HepG2 (cell line): ENCODE measurements around the gene KIAA0930. TPM values are rescaled to one million over a fixed set of nuclear protein-coding genes. Genes with fewer than 3 reads are reported as not detected.

ENCODE experiments used
- ATAC-seq: fragments of 200-7000 bp; cut with Tn5 transposase; 3 replicates; pipeline ENCODE4 v1.9.1; 2020; ENCODE audit warnings: mild to moderate bottlenecking, moderate library complexity
- BruUV-seq: library from RNA; stranded (reverse); fragments of 400-500 nt; replicated peaks from 2 replicates; lab custom pipeline; 2021; lab: Mats Ljungman, UMichigan
- CTCF ChIA-PET: fragments of 300-600 bp; formaldehyde crosslinking; extraction: SDS; loops from one replicate; lab custom pipeline; 2021; ENCODE audit warnings: low total read pairs, inconsistent platforms, low intra/inter-chr PET ratio; lab: Yijun Ruan, JAX
- POLR2A ChIA-PET: fragments of 350-600 bp; sonication (Branson Sonifier 250); formaldehyde crosslinking; loops from one replicate; lab custom pipeline; 2020; ENCODE audit warnings: antibody characterized with exemption, inconsistent platforms; lab: Yijun Ruan, JAX
- DNase-seq: peaks from one replicate; pipeline ENCODE4 v3.0.0-alpha.2; 2015; ENCODE audit warnings: low spot score
- FAIRE-seq: peaks from 3 replicates; lab custom pipeline; 2011; peaks lifted over from hg19 to GRCh38; lab: Jason Lieb, UNC
- H2AFZ ChIP-seq: one replicate; pipeline ENCODE4 v1.6.1; 2011; ENCODE audit warnings: low read length, inconsistent platforms
- H3K27ac ChIP-seq: fragments of 300-600 bp; 3 replicates; pipeline ENCODE4 v1.8.0; 2011; ENCODE audit warnings: mixed run types, mild to moderate bottlenecking, mixed read lengths, low read length, inconsistent platforms; ENCODE audit not compliant: insufficient read depth; ENCODE audit errors: extremely low read length
- H3K27me3 ChIP-seq, 2 experiments: fragments of 200-600 bp in 1 of 2; 2 replicates in 1 of 2; 3 replicates in 1 of 2; pipeline versions ENCODE4 v1.6.0 to v1.8.0; 2011; ENCODE audit warnings: low read length in 2 of 2, mild to moderate bottlenecking in 2 of 2, moderate library complexity in 2 of 2, inconsistent platforms in 1 of 2; ENCODE audit not compliant: insufficient read depth in 2 of 2, control insufficient read depth in 1 of 2
- H3K36me3 ChIP-seq, 2 experiments: fragments of 200-600 bp in 1 of 2; replicated peaks in 1 of 2; 2 replicates in 1 of 2; 3 replicates in 1 of 2; pipeline versions ENCODE4 v1.5.1 to v1.8.0; 2011; ENCODE audit warnings: low read length in 2 of 2, inconsistent platforms in 1 of 2; ENCODE audit not compliant: insufficient read depth in 2 of 2, control insufficient read depth in 1 of 2
- H3K4me1 ChIP-seq: 2 replicates; pipeline ENCODE4 v1.5.1; 2012; ENCODE audit warnings: low read length, inconsistent platforms; ENCODE audit not compliant: insufficient read depth
- H3K4me2 ChIP-seq: 2 replicates; pipeline ENCODE4 v1.6.0; 2011; ENCODE audit warnings: low read depth, low read length, inconsistent platforms
- H3K4me3 ChIP-seq, 3 experiments: fragments of 200-600 bp in 1 of 3; sonication (generic), shearing (Covaris generic) in 1 of 3; replicated peaks in 1 of 3; 2 replicates each; pipeline ENCODE4 v1.5.1; 2011 to 2016; ENCODE audit warnings: low read length in 3 of 3, inconsistent platforms in 2 of 3, low read depth in 2 of 3, mild to moderate bottlenecking in 2 of 3, control low read depth in 1 of 3, mixed read lengths in 1 of 3; ENCODE audit not compliant: insufficient read depth in 1 of 3
- H3K79me2 ChIP-seq: one replicate; pipeline ENCODE4 v1.6.1; 2011; ENCODE audit warnings: low read length, inconsistent platforms; ENCODE audit not compliant: insufficient read depth
- H3K9ac ChIP-seq: 2 replicates; pipeline ENCODE4 v1.6.0; 2011; ENCODE audit warnings: mild to moderate bottlenecking, low read depth, low read length, inconsistent platforms; ENCODE audit not compliant: insufficient read depth
- H3K9me3 ChIP-seq: 2 replicates; pipeline ENCODE4 v1.5.1; 2012; ENCODE audit warnings: mild to moderate bottlenecking, low read length
- H4K20me1 ChIP-seq: 2 replicates; pipeline ENCODE4 v1.6.0; 2011; ENCODE audit warnings: inconsistent platforms, mild to moderate bottlenecking, low read length, moderate library complexity; ENCODE audit not compliant: insufficient read depth
- CBX1 ChIP-seq: IDR thresholded peaks from one replicate; pipeline ENCODE4 v1.6.1; 2016; ENCODE audit warnings: antibody characterized with exemption, low read depth
- CBX2 ChIP-seq, 2 experiments: fragments of 200-600 bp in 1 of 2; sonication (generic); formaldehyde crosslinking in 1 of 2; IDR thresholded peaks; 2 replicates each; pipeline versions ENCODE4 v1.7.0 to v1.8.1; 2018 to 2022; ENCODE audit warnings: low read depth in 2 of 2, low read length in 1 of 2, mild to moderate bottlenecking in 1 of 2, missing genetic modification reagents in 1 of 2
- CTCF ChIP-seq: sonication (generic); formaldehyde crosslinking; IDR thresholded peaks from 2 replicates; pipeline ENCODE4 v1.5.0; 2020; ENCODE audit warnings: mild to moderate bottlenecking, missing genetic modification reagents, moderate library complexity
- HBP1 ChIP-seq: IDR thresholded peaks from 2 replicates; pipeline ENCODE4 v1.6.1; 2016; ENCODE audit warnings: low read depth, control low read depth
- HOXA3 ChIP-seq: sonication (generic); formaldehyde crosslinking; IDR thresholded peaks from 2 replicates; pipeline ENCODE4 v1.5.0; 2020; ENCODE audit warnings: missing genetic modification reagents
- HOXD1 ChIP-seq: sonication (generic); formaldehyde crosslinking; IDR thresholded peaks from 2 replicates; pipeline ENCODE4 v1.5.0; 2020; ENCODE audit warnings: missing genetic modification reagents
- MBD4 ChIP-seq: IDR thresholded peaks from 2 replicates; pipeline ENCODE4 v1.6.1; 2012; ENCODE audit warnings: low read length, inconsistent platforms, borderline replicate concordance
- PAX8 ChIP-seq: sonication (generic); formaldehyde crosslinking; IDR thresholded peaks from 2 replicates; pipeline ENCODE4 v1.8.0; 2022; ENCODE audit warnings: mild to moderate bottlenecking, missing genetic modification reagents, borderline replicate concordance
- SMAD1 ChIP-seq: sonication (generic); formaldehyde crosslinking; IDR thresholded peaks from 2 replicates; pipeline ENCODE4 v1.4.0; 2020; ENCODE audit warnings: missing genetic modification reagents, low read depth, mild to moderate bottlenecking, borderline replicate concordance
- TGIF2 ChIP-seq: IDR thresholded peaks from 2 replicates; pipeline ENCODE4 v1.6.1; 2016; ENCODE audit warnings: control low read depth, missing compliant biosample characterization
- ZBTB34 ChIP-seq: sonication (generic); formaldehyde crosslinking; IDR thresholded peaks from 2 replicates; pipeline ENCODE4 v1.8.0; 2022; ENCODE audit warnings: mild to moderate bottlenecking, missing genetic modification reagents
- ZFP82 ChIP-seq: sonication (generic); formaldehyde crosslinking; IDR thresholded peaks from 2 replicates; pipeline ENCODE4 v1.5.1; 2020; ENCODE audit warnings: mild to moderate bottlenecking, missing genetic modification reagents, borderline replicate concordance
- ZNF274 ChIP-seq: sonication (generic); formaldehyde crosslinking; IDR thresholded peaks from 2 replicates; pipeline ENCODE4 v1.5.1; 2020; ENCODE audit warnings: mild to moderate bottlenecking, missing genetic modification reagents
- ZSCAN20 ChIP-seq: sonication (generic); formaldehyde crosslinking; IDR thresholded peaks from 2 replicates; pipeline ENCODE4 v1.4.0; 2020; ENCODE audit warnings: missing genetic modification reagents, mild to moderate bottlenecking, borderline replicate concordance
- WGBS: methylation state at CpG from one replicate; pipeline ENCODE4 v1.1.6; 2017; ENCODE audit warnings: low lambda C conversion rate; 5-methylcytosine and 5-hydroxymethylcytosine counted together
- in situ Hi-C: cut with HindIII; loops from 2 replicates; pipeline ENCODE4 v1.10.0; 2017; ENCODE audit warnings: low pct_unique_long_range_greater_than_20kb; ENCODE audit not compliant: extremely low pct_ligation_motif_present
- intact Hi-C: fragments of 100-400 bp; cut with micrococcal nuclease; formaldehyde crosslinking; loops from one replicate; pipeline ENCODE4 v1.10.0; 2022; ENCODE audit not compliant: unreplicated experiment
- polyA plus RNA-seq, 8 experiments: library from polyadenylated mRNA; depleted of rRNA in 3 of 8; stranded (reverse) in 7 of 8; unstranded in 1 of 8; fragments of >200 nt; fragmentation: Illumina TruSeq in 4 of 8; extraction: Trizol in 4 of 8; gene quantifications; 2 replicates each; pipeline versions ENCODE4 v1.2.1 to v1.2.3, GENCODE V29; 2011 to 2016; ENCODE audit warnings: low read depth in 4 of 8, missing spikeins in 1 of 8, mixed read lengths in 1 of 8; ENCODE audit not compliant: insufficient read depth in 1 of 8
- total RNA-seq, 5 experiments: library from RNA; depleted of rRNA; stranded (reverse); fragments of >200 nt; fragmentation: Illumina TruSeq; extraction: Trizol; gene quantifications; 2 replicates each; pipeline ENCODE4 v1.2.3, GENCODE V29; 2016; ENCODE audit warnings: low read depth in 1 of 5
- TF ChIP-seq, protein P1 (sequence below): sonication (generic); formaldehyde crosslinking; IDR thresholded peaks from 2 replicates; pipeline ENCODE4 v1.4.0; 2020; ENCODE audit warnings: missing genetic modification reagents, borderline replicate concordance
- TF ChIP-seq, protein P2 (sequence below): sonication (generic); formaldehyde crosslinking; IDR thresholded peaks from 2 replicates; pipeline ENCODE4 v1.4.0; 2020; ENCODE audit warnings: mild to moderate bottlenecking, missing genetic modification reagents

The KIAA0930 gene
- total and polyA plus RNA-seq, 2 of the 13 experiments (the other 11 are each of a cell fraction or from before 2014, with no cell fraction given): 27.0 to 38.2 TPM

DNA sequence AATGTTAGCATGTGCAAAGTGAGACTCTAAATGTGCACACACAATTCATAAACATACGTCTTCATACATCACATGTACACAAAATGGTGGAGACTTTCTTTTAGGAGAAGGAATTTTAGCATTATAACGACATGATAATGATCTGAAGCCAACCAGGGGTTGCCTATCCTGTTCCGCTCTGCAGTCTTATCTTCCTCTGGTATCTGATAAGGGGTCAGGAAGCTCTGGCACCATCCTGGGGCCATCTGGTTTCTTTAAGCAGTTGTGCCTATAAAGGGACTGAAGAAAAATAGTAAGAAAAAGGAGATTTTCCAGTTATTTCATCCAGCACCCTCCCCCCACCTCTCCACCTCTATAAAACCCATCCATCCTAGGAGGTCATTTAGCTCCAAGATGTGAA lies 82.8 kb downstream of the KIAA0930 start:
- POLR2A ChIA-PET: no interaction called here
- BruUV-seq: no TSS peak
- no peaks in the 10 kb centered on the region; a peak in 1 of 5 replicates for H3K27me3 ChIP-seq
- TF ChIP-seq ZSCAN20 (CRISPR knock-in tag) (no peak), HOXD1 (CRISPR knock-in tag) (no peak), ZFP82 (CRISPR knock-in tag) (no peak), MBD4 (no peak), ZNF274 (CRISPR knock-in tag) (no peak), SMAD1 (CRISPR knock-in tag) (no peak), TGIF2 (CRISPR knock-in tag) (no peak), PAX8 (no peak), CBX1 (no peak), CBX2 (IDR thresholded peaks at IDR 0.05; ENCODE audit: low read depth, low read length) (no peak), CBX2 (CRISPR knock-in tag; IDR thresholded peaks at IDR 0.05; ENCODE audit: low read depth) (no peak), ZBTB34 (CRISPR knock-in tag) (no peak), HOXA3 (no peak), HBP1 (CRISPR knock-in tag) (no peak), CTCF (CRISPR knock-in tag) (no peak)
- TF ChIP-seq, protein P1, sequence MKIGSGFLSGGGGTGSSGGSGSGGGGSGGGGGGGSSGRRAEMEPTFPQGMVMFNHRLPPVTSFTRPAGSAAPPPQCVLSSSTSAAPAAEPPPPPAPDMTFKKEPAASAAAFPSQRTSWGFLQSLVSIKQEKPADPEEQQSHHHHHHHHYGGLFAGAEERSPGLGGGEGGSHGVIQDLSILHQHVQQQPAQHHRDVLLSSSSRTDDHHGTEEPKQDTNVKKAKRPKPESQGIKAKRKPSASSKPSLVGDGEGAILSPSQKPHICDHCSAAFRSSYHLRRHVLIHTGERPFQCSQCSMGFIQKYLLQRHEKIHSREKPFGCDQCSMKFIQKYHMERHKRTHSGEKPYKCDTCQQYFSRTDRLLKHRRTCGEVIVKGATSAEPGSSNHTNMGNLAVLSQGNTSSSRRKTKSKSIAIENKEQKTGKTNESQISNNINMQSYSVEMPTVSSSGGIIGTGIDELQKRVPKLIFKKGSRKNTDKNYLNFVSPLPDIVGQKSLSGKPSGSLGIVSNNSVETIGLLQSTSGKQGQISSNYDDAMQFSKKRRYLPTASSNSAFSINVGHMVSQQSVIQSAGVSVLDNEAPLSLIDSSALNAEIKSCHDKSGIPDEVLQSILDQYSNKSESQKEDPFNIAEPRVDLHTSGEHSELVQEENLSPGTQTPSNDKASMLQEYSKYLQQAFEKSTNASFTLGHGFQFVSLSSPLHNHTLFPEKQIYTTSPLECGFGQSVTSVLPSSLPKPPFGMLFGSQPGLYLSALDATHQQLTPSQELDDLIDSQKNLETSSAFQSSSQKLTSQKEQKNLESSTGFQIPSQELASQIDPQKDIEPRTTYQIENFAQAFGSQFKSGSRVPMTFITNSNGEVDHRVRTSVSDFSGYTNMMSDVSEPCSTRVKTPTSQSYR (CRISPR knock-in tag): no peak
- TF ChIP-seq, protein P2, sequence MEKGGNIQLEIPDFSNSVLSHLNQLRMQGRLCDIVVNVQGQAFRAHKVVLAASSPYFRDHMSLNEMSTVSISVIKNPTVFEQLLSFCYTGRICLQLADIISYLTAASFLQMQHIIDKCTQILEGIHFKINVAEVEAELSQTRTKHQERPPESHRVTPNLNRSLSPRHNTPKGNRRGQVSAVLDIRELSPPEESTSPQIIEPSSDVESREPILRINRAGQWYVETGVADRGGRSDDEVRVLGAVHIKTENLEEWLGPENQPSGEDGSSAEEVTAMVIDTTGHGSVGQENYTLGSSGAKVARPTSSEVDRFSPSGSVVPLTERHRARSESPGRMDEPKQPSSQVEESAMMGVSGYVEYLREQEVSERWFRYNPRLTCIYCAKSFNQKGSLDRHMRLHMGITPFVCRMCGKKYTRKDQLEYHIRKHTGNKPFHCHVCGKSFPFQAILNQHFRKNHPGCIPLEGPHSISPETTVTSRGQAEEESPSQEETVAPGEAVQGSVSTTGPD (CRISPR knock-in tag): no peak

More for the DNA sequence above, 82.8 kb downstream of the KIAA0930 start:
- Histone ChIP-seq H3K4me3 (no peak overlapping the region), H3K4me1 (peaks cover 53% of the 10 kb centered on the region), H3K79me2 (peaks cover 18% of the 10 kb centered on the region), H3K9me3 (no peaks in the 10 kb centered on the region), H3K9ac (no peak overlapping the region), H3K36me3 (peaks cover 0 to 9% of the 10 kb centered on the region in 2 experiments; a peak in 2 of 5 replicates), H3K27ac (no peak overlapping the region), H2AFZ (no peak overlapping the region), H4K20me1 (no peaks in the 10 kb centered on the region), H3K4me2 (no peak overlapping the region)
- FAIRE-seq (no peak), ATAC-seq (no peak), DNase-seq (no peak)
- CTCF ChIA-PET: no interaction called here
- intact Hi-C loops (no loop called here), in situ Hi-C loops (no loop called here)
- 100% methylated on average over 3 of the region's 3 CpGs for WGBS
